Osteocyte (in vitro differentiated cells): Measurements from ENCODE around the gene UBE2I. TPM values are rescaled to one million over a fixed set of nuclear protein-coding genes. Genes with fewer than 3 reads are reported as not detected.

Experiments used
- DNase-seq: peaks from one replicate; pipeline ENCODE4 v3.0.0; 2021; ENCODE audit warnings: mixed read lengths; ENCODE audit not compliant: unreplicated experiment; ENCODE audit errors: extremely low spot score
- H3K27ac Mint-ChIP-seq: one replicate; pipeline ENCODE4 v1.8.0; 2021; ENCODE audit warnings: mild to moderate bottlenecking, mixed read lengths; ENCODE audit not compliant: unreplicated experiment
- H3K27me3 Mint-ChIP-seq: one replicate; pipeline ENCODE4 v1.8.0; 2021; ENCODE audit warnings: mixed read lengths; ENCODE audit not compliant: unreplicated experiment
- H3K36me3 Mint-ChIP-seq: one replicate; pipeline ENCODE4 v1.8.0; 2021; ENCODE audit warnings: mixed read lengths; ENCODE audit not compliant: unreplicated experiment
- H3K4me1 Mint-ChIP-seq: one replicate; pipeline ENCODE4 v1.8.0; 2021; ENCODE audit warnings: mixed read lengths; ENCODE audit not compliant: unreplicated experiment
- H3K4me3 Mint-ChIP-seq: one replicate; pipeline ENCODE4 v1.8.0; 2021; ENCODE audit warnings: mild to moderate bottlenecking, moderate library complexity, mixed read lengths; ENCODE audit not compliant: unreplicated experiment
- H3K9me3 Mint-ChIP-seq: one replicate; pipeline ENCODE4 v1.8.0; 2021; ENCODE audit warnings: mixed read lengths; ENCODE audit not compliant: unreplicated experiment
- total RNA-seq: library from RNA; stranded (reverse); gene quantifications from 2 replicates; pipeline ENCODE4 v1.2.1, GENCODE V29; 2021
- TF ChIP-seq, protein P1 (sequence below): fragments of 200-600 bp; sonication (generic); IDR thresholded peaks from 2 replicates; pipeline ENCODE4 v1.5.0; 2021; ENCODE audit warnings: antibody characterized with exemption, mild to moderate bottlenecking, moderate library complexity

Gene UBE2I
- total RNA-seq, 1 donor from 2014 or later: 131 TPM

DNA sequence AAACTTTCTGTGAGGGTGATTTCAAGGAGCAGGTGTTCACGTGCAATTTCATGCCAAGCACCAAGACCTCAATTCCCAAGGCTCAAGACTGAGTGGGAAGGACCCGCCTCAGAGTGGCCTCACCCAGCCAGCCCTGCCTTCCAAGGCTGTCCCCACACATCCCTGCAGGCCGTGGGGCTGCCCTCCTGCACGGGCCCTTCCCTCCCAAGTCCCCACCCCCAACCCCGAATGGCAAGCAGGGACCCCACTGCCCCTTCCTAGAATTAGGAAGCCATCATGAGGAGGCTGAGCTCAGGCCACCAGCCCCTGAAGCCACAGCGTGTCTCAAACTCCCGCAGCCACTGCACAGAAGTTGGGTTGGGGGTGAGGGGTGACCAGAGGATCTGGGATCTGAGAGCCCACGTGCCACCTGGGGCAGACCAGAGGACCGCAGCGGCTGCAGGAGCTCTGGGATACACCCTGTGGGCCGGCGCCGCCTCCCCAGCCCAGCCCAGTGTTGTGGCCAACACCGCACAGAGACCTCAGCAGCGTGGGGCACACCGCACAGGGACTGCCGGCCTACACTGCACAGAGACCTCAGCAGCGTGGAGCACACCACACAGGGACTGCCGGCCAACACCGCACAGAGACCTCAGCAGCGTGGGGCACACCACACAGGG is 63.0 kb downstream of the UBE2I start:
- Mint-ChIP-seq H3K27me3 (no peaks in the 10 kb centered on the region), H3K9me3 (no peaks in the 10 kb centered on the region), H3K4me3 (no peak overlapping the region), H3K36me3 (no peaks in the 10 kb centered on the region), H3K27ac (no peak overlapping the region), H3K4me1 (no peaks in the 10 kb centered on the region)
- no peak for DNase-seq
- TF ChIP-seq, protein P1, sequence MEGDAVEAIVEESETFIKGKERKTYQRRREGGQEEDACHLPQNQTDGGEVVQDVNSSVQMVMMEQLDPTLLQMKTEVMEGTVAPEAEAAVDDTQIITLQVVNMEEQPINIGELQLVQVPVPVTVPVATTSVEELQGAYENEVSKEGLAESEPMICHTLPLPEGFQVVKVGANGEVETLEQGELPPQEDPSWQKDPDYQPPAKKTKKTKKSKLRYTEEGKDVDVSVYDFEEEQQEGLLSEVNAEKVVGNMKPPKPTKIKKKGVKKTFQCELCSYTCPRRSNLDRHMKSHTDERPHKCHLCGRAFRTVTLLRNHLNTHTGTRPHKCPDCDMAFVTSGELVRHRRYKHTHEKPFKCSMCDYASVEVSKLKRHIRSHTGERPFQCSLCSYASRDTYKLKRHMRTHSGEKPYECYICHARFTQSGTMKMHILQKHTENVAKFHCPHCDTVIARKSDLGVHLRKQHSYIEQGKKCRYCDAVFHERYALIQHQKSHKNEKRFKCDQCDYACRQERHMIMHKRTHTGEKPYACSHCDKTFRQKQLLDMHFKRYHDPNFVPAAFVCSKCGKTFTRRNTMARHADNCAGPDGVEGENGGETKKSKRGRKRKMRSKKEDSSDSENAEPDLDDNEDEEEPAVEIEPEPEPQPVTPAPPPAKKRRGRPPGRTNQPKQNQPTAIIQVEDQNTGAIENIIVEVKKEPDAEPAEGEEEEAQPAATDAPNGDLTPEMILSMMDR: no peak

DNA sequence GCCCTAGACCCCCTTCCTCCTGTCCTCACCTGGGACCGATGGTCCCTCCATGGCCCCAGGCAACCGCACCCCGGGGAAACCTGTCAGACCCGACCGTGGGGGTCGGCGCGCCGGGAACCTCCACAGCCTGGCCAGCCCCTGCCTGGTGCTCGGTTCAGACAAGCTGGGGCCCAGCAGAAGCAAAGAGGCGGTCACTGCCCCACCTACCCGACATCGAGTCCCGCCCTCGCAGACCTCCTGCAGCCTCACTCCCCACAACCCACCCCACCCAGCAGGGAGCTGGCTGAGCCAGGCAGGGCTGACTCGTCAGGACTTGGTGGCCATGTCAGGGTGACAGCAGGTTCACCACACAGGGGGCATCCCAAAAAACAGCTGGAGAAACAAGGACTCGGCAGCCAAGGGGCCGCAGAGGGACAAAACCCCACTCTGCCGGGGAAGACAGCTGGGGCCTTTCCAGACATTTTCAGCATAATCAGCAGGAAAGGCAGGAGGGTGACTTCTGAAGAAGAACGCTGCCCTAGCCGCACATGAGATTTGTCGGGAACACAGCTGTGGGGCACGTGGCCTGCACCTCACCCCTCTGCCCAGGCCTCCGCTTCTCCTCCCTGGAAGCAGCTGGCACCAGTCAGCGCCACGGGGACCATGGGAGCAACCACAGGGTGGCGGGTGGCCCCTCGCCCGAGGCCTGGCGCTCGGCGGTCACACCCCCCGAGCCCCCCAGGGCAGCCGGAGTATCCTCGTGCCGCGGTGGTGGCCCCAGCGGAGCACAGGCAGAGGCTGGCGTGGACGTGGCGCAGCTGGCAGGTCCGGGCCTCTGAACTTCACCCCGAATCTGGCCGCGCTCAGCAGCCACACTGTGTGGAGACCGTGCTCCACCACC is 65.2 kb downstream of the UBE2I start:
- peaks cover 15% of the 10 kb centered on the region for H3K4me1 Mint-ChIP-seq
- no peaks in the 10 kb centered on the region for H3K9me3 Mint-ChIP-seq
- H3K4me3 Mint-ChIP-seq: no peak overlapping the region
- TF ChIP-seq, protein P1: no peak
- no peak for DNase-seq
- H3K36me3 Mint-ChIP-seq: peaks cover 2% of the 10 kb centered on the region
- no peak overlapping the region for H3K27ac Mint-ChIP-seq
- H3K27me3 Mint-ChIP-seq: no peaks in the 10 kb centered on the region

DNA sequence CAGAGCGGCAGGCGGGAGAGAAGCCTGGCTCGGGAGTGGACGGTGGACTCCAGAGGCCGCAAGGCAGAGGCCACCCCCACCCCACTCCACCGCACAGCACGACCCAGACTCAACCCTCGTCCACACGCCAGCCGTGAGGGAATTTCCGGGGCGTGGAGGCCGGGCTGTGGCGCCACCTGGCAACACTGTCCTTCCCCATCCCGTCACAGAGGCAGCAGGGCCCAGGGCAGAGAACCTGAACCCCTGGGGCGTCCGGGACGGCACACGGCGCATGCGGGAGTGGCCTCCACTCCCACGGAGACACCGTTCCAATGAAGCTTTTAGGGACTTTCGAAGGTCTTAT is 65.8 kb downstream of the UBE2I start:
- no peak for DNase-seq
- TF ChIP-seq, protein P1: no peak
- H3K4me3 Mint-ChIP-seq: no peak overlapping the region

DNA sequence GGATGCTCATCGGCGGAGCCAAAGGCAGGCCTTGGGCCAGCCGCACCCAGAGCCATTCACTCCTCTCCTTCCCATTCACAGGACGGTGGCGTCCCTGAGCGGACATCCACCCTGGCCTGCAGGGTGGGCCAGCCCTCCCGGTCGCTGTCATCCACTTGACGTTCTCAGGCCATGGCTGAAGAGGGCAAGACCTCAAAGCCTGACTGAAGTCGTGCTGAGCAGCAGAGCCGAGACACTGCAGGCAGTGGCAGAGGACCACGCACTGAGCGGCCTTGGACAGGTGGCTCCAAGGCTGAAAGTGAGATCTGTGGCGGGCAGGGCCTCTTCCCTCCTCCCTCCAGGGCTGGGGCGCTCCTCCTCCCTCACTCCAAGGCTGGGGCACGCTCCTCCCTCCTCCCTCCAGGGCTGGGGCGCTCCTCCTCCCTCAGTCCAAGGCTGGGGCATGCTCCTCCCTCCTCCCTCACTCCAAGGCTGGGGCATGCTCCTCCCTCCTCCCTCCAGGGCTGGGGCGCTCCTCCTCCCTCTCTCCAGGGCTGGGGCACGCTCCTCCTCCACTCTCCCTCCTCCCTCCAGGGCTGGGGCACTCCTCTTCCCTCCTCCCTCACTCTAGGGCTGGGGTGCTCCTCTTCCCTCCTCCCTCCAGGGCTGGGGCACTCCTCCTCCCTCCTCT is 66.4 kb downstream of the UBE2I start:
- H3K9me3 Mint-ChIP-seq: no peaks in the 10 kb centered on the region
- H3K27ac Mint-ChIP-seq: no peak overlapping the region
- H3K4me3 Mint-ChIP-seq: no peak overlapping the region
- peaks cover 20% of the 10 kb centered on the region for H3K4me1 Mint-ChIP-seq
- TF ChIP-seq, protein P1: no peak
- no peak for DNase-seq
- H3K36me3 Mint-ChIP-seq: peaks cover 3% of the 10 kb centered on the region
- no peaks in the 10 kb centered on the region for H3K27me3 Mint-ChIP-seq

More for the DNA sequence above, 65.8 kb downstream of the UBE2I start:
- Mint-ChIP-seq H3K27ac (no peak overlapping the region), H3K27me3 (no peaks in the 10 kb centered on the region), H3K4me1 (peaks cover 19% of the 10 kb centered on the region), H3K36me3 (peaks cover 2% of the 10 kb centered on the region), H3K9me3 (no peaks in the 10 kb centered on the region)

Other genes starting within 250 kb of the UBE2I start
- not detected in 2 replicates for gene SSTR5, start 236.9 kb upstream of the UBE2I start, total RNA-seq
- not detected in 2 replicates for gene C1QTNF8, start 213.4 kb upstream of the UBE2I start, total RNA-seq
- gene CACNA1H, start 156.5 kb upstream of the UBE2I start, total RNA-seq: 21.2 and 21.3 TPM in 2 replicates
- gene TPSG1, start 84.4 kb upstream of the UBE2I start, total RNA-seq: not detected in 2 replicates
- not detected in 2 replicates for gene TPSB2, start 79.5 kb upstream of the UBE2I start, total RNA-seq
- gene TPSAB1, start 68.9 kb upstream of the UBE2I start, total RNA-seq: not detected in 2 replicates
- gene TPSD1, start 53.6 kb upstream of the UBE2I start, total RNA-seq: not detected in 2 replicates
- 0.42 and 0.48 TPM in 2 replicates for gene BAIAP3, start 24.0 kb downstream of the UBE2I start, total RNA-seq
- gene TSR3, start 42.2 kb downstream of the UBE2I start, total RNA-seq: 58.0 and 59.2 TPM in 2 replicates
- gene GNPTG, start 42.3 kb downstream of the UBE2I start, total RNA-seq: 92.4 and 94.3 TPM in 2 replicates
- 28.4 and 34.4 TPM in 2 replicates for gene UNKL, start 105.1 kb downstream of the UBE2I start, total RNA-seq
- 9.7 and 10.1 TPM in 2 replicates for gene UQCC4, start 111.1 kb downstream of the UBE2I start, total RNA-seq
- gene PERCC1, start 121.4 kb downstream of the UBE2I start, total RNA-seq: not detected in 2 replicates
- 1.0 and 2.5 TPM in 2 replicates for gene CCDC154, start 134.9 kb downstream of the UBE2I start, total RNA-seq
- gene CLCN7, start 165.4 kb downstream of the UBE2I start, total RNA-seq: 177 and 179 TPM in 2 replicates
- not detected in 2 replicates for gene PTX4, start 179.3 kb downstream of the UBE2I start, total RNA-seq
- 35.7 and 37.8 TPM in 2 replicates for gene TELO2, start 183.7 kb downstream of the UBE2I start, total RNA-seq
- gene TMEM204, start 224.0 kb downstream of the UBE2I start, total RNA-seq: 13.5 and 14.5 TPM in 2 replicates